ENCODE data around the gene KLRF2.

KLRF2 gene

DNA sequence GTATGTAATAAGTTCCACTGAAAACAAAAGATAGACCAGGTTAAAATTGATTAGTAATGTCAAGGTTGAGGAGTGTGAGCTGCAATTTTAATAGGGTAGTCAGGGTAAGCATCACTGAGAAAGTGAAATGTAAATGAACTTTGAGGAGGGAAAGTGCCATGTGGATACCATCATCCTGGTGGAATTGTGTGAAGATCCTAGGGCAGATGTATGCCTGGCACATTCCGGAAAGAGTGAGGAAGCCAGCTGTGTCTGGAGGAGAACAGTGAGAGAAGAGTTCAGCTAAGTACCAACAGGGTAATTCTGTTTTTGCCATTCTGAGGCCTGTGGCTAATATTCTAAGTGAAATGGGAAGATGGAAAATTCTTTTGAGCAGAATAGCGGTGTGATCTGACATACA is 53.7 kb downstream of the KLRF2 start:
- no peak overlapping the region for H3K27ac ChIP-seq
- TF ChIP-seq, protein P1, sequence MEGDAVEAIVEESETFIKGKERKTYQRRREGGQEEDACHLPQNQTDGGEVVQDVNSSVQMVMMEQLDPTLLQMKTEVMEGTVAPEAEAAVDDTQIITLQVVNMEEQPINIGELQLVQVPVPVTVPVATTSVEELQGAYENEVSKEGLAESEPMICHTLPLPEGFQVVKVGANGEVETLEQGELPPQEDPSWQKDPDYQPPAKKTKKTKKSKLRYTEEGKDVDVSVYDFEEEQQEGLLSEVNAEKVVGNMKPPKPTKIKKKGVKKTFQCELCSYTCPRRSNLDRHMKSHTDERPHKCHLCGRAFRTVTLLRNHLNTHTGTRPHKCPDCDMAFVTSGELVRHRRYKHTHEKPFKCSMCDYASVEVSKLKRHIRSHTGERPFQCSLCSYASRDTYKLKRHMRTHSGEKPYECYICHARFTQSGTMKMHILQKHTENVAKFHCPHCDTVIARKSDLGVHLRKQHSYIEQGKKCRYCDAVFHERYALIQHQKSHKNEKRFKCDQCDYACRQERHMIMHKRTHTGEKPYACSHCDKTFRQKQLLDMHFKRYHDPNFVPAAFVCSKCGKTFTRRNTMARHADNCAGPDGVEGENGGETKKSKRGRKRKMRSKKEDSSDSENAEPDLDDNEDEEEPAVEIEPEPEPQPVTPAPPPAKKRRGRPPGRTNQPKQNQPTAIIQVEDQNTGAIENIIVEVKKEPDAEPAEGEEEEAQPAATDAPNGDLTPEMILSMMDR (conservative IDR thresholded peaks at IDR 0.05; ENCODE audit: low read depth) = no peak
- ChIA-PET POLR2A (ENCODE audit: low non-redundant PET) (no interaction called here), CTCF (no interaction called here)
- no peak for DNase-seq (ENCODE audit: low spot score)

DNA sequence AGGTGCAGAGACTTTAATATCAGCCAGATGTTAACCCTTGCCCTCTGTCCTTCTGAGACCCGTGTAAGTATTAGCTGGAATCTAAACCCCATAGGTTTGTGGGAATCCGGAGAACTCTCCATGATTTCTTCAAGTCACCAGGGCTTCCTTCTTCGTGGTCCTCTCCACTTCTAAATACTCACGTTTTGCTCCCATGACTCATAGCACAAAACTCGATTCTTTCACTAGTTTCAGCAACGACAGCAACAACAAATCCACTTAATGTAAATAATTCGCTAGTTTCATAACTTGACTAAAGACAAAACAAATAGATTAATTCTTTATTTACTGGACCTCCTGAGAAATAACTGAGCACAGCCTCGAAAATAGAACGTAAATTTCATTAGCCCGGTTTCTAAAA is 55.3 kb downstream of the KLRF2 start:
- ChIA-PET CTCF (no interaction called here), POLR2A (ENCODE audit: low non-redundant PET) (no interaction called here)
- DNase-seq (ENCODE audit: low spot score) = no peak
- no peak overlapping the region for H3K27ac ChIP-seq
- TF ChIP-seq, protein P1 (conservative IDR thresholded peaks at IDR 0.05; ENCODE audit: low read depth) = no peak

DNA sequence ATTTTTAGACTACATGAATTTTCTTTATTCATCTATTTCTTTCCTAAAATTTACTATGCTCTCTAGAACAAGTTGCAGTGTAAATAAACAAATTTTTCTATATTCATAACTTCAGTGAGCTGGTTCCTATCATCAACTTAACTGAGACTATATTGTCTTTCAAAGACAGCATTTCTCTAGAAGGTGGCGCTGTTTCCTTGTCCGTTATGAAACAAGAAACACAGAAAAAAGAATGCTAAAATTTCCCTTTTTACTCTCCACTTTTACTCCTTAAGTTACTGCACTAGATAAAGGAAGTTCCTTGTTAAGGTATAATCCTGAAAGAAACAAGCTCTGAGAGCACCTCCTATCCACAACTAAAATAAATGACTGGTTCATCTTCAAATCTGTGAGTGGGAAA is 59.1 kb downstream of the KLRF2 start:
- no peak for DNase-seq (ENCODE audit: low spot score)
- POLR2A ChIA-PET (ENCODE audit: low non-redundant PET) = no interaction called here
- TF ChIP-seq, protein P1 (conservative IDR thresholded peaks at IDR 0.05; ENCODE audit: low read depth) = no peak
- H3K27ac ChIP-seq = no peak overlapping the region
- CTCF ChIA-PET = interaction anchor here (0.5 to 1.2 kb wide), 7 partner anchors 9 to 129 kb away, joined by 3 to 4 read pairs (median 3); partner anchors contain the start of gene CLEC2A

DNA sequence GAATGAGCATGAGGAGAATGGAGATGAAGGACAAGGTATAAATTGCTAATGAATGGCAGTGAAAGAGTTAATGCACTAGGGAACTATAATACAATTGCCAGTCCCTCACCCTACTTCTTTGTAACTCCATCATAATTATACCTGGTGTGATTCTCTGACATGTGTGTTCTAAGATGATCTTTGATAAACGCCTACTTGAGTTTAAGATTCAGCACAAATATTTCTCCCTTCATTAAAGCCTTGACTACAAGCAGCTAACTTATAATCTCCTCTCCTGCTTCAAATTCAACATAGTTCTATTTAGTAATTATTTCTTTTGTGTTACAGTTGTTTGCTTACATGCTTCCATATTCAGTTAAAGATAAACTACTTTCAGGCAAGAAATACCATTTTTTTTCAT is 60.5 kb downstream of the KLRF2 start:
- ChIA-PET POLR2A (ENCODE audit: low non-redundant PET) (no interaction called here), CTCF (interaction anchor here (0.7 kb wide), 1 partner anchor 136 kb away, joined by 4 read pairs; no protein-coding TSS in a partner anchor)
- TF ChIP-seq, protein P1 (conservative IDR thresholded peaks at IDR 0.05; ENCODE audit: low read depth) = no peak
- DNase-seq (ENCODE audit: low spot score) = no peak
- H3K27ac ChIP-seq = no peak overlapping the region

DNA sequence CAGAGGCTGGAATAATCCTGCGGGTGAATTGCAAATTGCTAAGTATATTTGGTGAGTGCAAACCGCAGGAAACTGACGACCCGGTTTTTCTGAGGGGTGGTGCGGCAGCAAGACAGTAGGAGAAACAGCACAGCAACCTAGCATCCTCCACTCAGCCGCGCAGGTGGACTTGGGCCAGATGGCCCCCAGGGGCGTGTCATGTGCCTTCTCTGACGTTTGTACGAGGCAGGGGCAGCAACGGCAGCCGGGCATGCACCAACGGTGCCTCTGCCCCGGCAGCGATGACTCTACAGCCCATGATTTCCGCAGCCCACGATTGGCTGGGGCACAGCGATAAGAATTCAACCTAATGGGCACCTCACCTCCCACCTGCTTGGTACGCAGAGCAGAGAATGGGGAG is 62.0 kb downstream of the KLRF2 start:
- no peak overlapping the region for H3K27ac ChIP-seq
- ChIA-PET POLR2A (ENCODE audit: low non-redundant PET) (no interaction called here), CTCF (no interaction called here)
- peak; percentile 17 for DNase-seq (ENCODE audit: low spot score)
- TF ChIP-seq, protein P1 (conservative IDR thresholded peaks at IDR 0.05; ENCODE audit: low read depth) = no peak

DNA sequence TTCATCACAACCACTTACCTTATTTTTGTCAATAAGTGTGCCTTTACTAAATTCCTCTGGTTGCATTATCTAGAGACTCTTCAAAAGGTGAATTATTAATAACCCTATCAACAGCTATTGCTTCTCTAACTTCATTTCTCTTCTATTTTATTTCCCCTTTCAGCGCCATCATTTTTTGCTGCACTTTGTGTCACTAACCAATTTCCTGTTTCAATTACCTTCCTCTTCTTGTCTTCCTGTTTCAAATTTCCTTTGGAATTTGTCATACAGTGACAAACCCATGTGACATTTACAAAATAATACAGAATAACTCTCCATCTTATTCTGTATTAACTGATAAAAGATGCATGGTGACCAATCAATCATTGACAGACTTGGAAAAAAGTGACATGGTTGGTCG is 63.1 kb downstream of the KLRF2 start:
- no peak for DNase-seq (ENCODE audit: low spot score)

More for the DNA sequence above, 63.1 kb downstream of the KLRF2 start:
- POLR2A ChIA-PET (ENCODE audit: low non-redundant PET) = no interaction called here
- TF ChIP-seq, protein P1 (conservative IDR thresholded peaks at IDR 0.05; ENCODE audit: low read depth) = no peak
- CTCF ChIA-PET = no interaction called here
- no peak overlapping the region for H3K27ac ChIP-seq

Measured in RWPE1 (cell line).